Right lobe of liver (tissue), 4 donors: ENCODE results near the gene TPPP2.

Source experiments
- CTCF ChIP-seq, 4 donors: fragments of 200-600 bp in 3 of 4; fragments of 450-650 bp in 1 of 4; IDR thresholded peaks; one replicate each; pipeline versions ENCODE4 v1.5.1 to v1.8.0; 2016 to 2022; ENCODE audit warnings: antibody characterized with exemption in 4 of 4, mild to moderate bottlenecking in 2 of 4
- POLR2A ChIP-seq: fragments of 450-650 bp; IDR thresholded peaks from one replicate; pipeline ENCODE4 v1.6.1; 2017; ENCODE audit warnings: antibody characterized with exemption, mild to moderate bottlenecking
- donor health status: DM: no; HTN: no; CAD: no.
- donor health status: DM: no; HTN: no; CAD: no.
- donor health status: DM: no; HTN: yes; CAD: no.

GRCh38 chr14:21072781-21073339, 42.8 kb downstream of the TPPP2 start:
- no peak for TF ChIP-seq CTCF (IDR thresholded peaks at IDR 0.05)
- no peak for TF ChIP-seq POLR2A
